GM21576 (cell line): ENCODE results near the gene BOD1L2.

ENCODE experiments used
- ATAC-seq: cut with Tn5 transposase; IDR thresholded peaks from one replicate; pipeline ENCODE4 v1.9.1; 2021; ENCODE audit warnings: mild to moderate bottlenecking, moderate library complexity; ENCODE audit not compliant: unreplicated experiment

The BOD1L2 gene

GRCh38 chr18:57146956-57147636, at the start of gene BOD1L2:
BOD1L2 (plus strand) TSS chr18:57147087; CDS start chr18:57147313, 226 bp downstream.
- ATAC-seq, result no peak

GRCh38 chr18:57107140-57107832, 39.6 kb upstream of the BOD1L2 start:
- no peak for ATAC-seq

- no peak for ATAC-seq
Measured at GRCh38 chr18:57110290-57110689, 36.6 kb upstream of the BOD1L2 start.

- ATAC-seq, result no peak
Measured at GRCh38 chr18:57113799-57114420, 33.0 kb upstream of the BOD1L2 start.

GRCh38 chr18:57116598-57117132, 30.2 kb upstream of the BOD1L2 start:
- ATAC-seq, result no peak

- no peak for ATAC-seq
Measured at GRCh38 chr18:57121542-57122112, 25.3 kb upstream of the BOD1L2 start.

- no peak for ATAC-seq
Measured at GRCh38 chr18:57122936-57123510, 23.9 kb upstream of the BOD1L2 start.

GRCh38 chr18:57125627-57126026, 21.3 kb upstream of the BOD1L2 start:
- ATAC-seq, result no peak

- no peak for ATAC-seq
Measured at GRCh38 chr18:57128220-57128932, 18.5 kb upstream of the BOD1L2 start.

GRCh38 chr18:57131101-57131500, 15.8 kb upstream of the BOD1L2 start:
- ATAC-seq, result no peak

GRCh38 chr18:57131782-57132181, 15.1 kb upstream of the BOD1L2 start:
- no peak for ATAC-seq

- no peak for ATAC-seq
Measured at GRCh38 chr18:57134618-57135135, 12.2 kb upstream of the BOD1L2 start.

- ATAC-seq, result no peak
Measured at GRCh38 chr18:57135699-57136098, 11.2 kb upstream of the BOD1L2 start.

- ATAC-seq, result no peak
Measured at GRCh38 chr18:57137847-57138246, 9.0 kb upstream of the BOD1L2 start.

GRCh38 chr18:57141208-57142129, 5.4 kb upstream of the BOD1L2 start:
- ATAC-seq, result no peak

- no peak for ATAC-seq
Measured at GRCh38 chr18:57142324-57142723, 4.6 kb upstream of the BOD1L2 start.

- no peak for ATAC-seq
Measured at GRCh38 chr18:57143265-57143664, 3.6 kb upstream of the BOD1L2 start.

GRCh38 chr18:57148263-57148662, 1.4 kb downstream of the BOD1L2 start:
- peak; percentile 53 for ATAC-seq

GRCh38 chr18:57149051-57149450, 2.2 kb downstream of the BOD1L2 start:
- no peak for ATAC-seq
